HG03060 (cell line): Measurements from ENCODE around the gene HDAC4.

Experiments used
- ATAC-seq: cut with Tn5 transposase; IDR thresholded peaks from one replicate; pipeline ENCODE4 v1.9.1; 2021; ENCODE audit warnings: low read depth, moderate number of reproducible peaks; ENCODE audit not compliant: unreplicated experiment

Gene HDAC4

GRCh38 chr2:239247401-239248245, 153.2 kb downstream of the HDAC4 start:
- ATAC-seq, result no peak

GRCh38 chr2:239246723-239247122, 154.1 kb downstream of the HDAC4 start:
- ATAC-seq, result no peak

- no peak for ATAC-seq
Observed at GRCh38 chr2:239245872-239246721, 154.7 kb downstream of the HDAC4 start.

- ATAC-seq, result no peak
Observed at GRCh38 chr2:239245107-239245506, 155.7 kb downstream of the HDAC4 start.

GRCh38 chr2:239244625-239245024, 156.2 kb downstream of the HDAC4 start:
- no peak for ATAC-seq

- ATAC-seq, result no peak
Observed at GRCh38 chr2:239241431-239241960, 159.3 kb downstream of the HDAC4 start.

- ATAC-seq, result no peak
Observed at GRCh38 chr2:239240414-239240881, 160.4 kb downstream of the HDAC4 start.

- ATAC-seq, result no peak
Observed at GRCh38 chr2:239239607-239240413, 161.0 kb downstream of the HDAC4 start.

GRCh38 chr2:239238839-239239606, 161.8 kb downstream of the HDAC4 start:
- no peak for ATAC-seq

- no peak for ATAC-seq
Observed at GRCh38 chr2:239238381-239238780, 162.4 kb downstream of the HDAC4 start.

GRCh38 chr2:239236808-239237205, 164.0 kb downstream of the HDAC4 start:
- ATAC-seq, result no peak

- ATAC-seq, result no peak
Observed at GRCh38 chr2:239236043-239236807, 164.6 kb downstream of the HDAC4 start.

GRCh38 chr2:239235311-239235710, 165.5 kb downstream of the HDAC4 start:
- no peak for ATAC-seq

GRCh38 chr2:239234191-239235175, 166.3 kb downstream of the HDAC4 start:
- no peak for ATAC-seq

- ATAC-seq, result no peak
Observed at GRCh38 chr2:239233576-239233975, 167.2 kb downstream of the HDAC4 start.

GRCh38 chr2:239232195-239232578, 168.6 kb downstream of the HDAC4 start:
- ATAC-seq, result no peak

- ATAC-seq, result no peak
Observed at GRCh38 chr2:239231231-239232194, 169.3 kb downstream of the HDAC4 start.
